ENCODE results near the gene VPS50.
"Not testable (repeated sequence)": the region's sequence is repeated elsewhere in the genome, so short reads cannot be mapped to it uniquely, and the experiment has no call there.

VPS50 gene

GRCh38 chr7:93331706-93332105, 99.5 kb downstream of the VPS50 start:
- no peak for DNase-seq (ENCODE audit: low read depth)

- DNase-seq (ENCODE audit: low read depth): no peak
Measured at GRCh38 chr7:93332172-93332571, 100.0 kb downstream of the VPS50 start.

GRCh38 chr7:93337052-93337451, 104.9 kb downstream of the VPS50 start:
- no peak for DNase-seq (ENCODE audit: low read depth)

- not testable (repeated sequence) for DNase-seq (ENCODE audit: low read depth)
Measured at GRCh38 chr7:93342178-93342577, 110.0 kb downstream of the VPS50 start.

- no peak for DNase-seq (ENCODE audit: low read depth)
Measured at GRCh38 chr7:93350338-93350737, 118.2 kb downstream of the VPS50 start.

GRCh38 chr7:93352881-93353280, 120.7 kb downstream of the VPS50 start:
- DNase-seq (ENCODE audit: low read depth): no peak

GRCh38 chr7:93354815-93355214, 122.6 kb downstream of the VPS50 start:
- no peak for DNase-seq (ENCODE audit: low read depth)

GRCh38 chr7:93359520-93360198, 127.5 kb downstream of the VPS50 start:
- no peak for DNase-seq (ENCODE audit: low read depth)

- no peak for DNase-seq (ENCODE audit: low read depth)
Measured at GRCh38 chr7:93361853-93362252, 129.7 kb downstream of the VPS50 start.

- DNase-seq (ENCODE audit: low read depth): no peak
Measured at GRCh38 chr7:93364806-93365205, 132.6 kb downstream of the VPS50 start.

- no peak for DNase-seq (ENCODE audit: low read depth)
Measured at GRCh38 chr7:93365341-93365740, 133.2 kb downstream of the VPS50 start.

- DNase-seq (ENCODE audit: low read depth): no peak
Measured at GRCh38 chr7:93366816-93367215, 134.7 kb downstream of the VPS50 start.

- no peak for DNase-seq (ENCODE audit: low read depth)
Measured at GRCh38 chr7:93367254-93367653, 135.1 kb downstream of the VPS50 start.

- DNase-seq (ENCODE audit: low read depth): not testable (repeated sequence)
Measured at GRCh38 chr7:93370937-93371336, 138.8 kb downstream of the VPS50 start.

- no peak for DNase-seq (ENCODE audit: low read depth)
Measured at GRCh38 chr7:93373537-93373936, 141.4 kb downstream of the VPS50 start.

- peak; percentile 47 for DNase-seq (ENCODE audit: low read depth)
Measured at GRCh38 chr7:93374345-93374940, 142.3 kb downstream of the VPS50 start.

GRCh38 chr7:93375603-93376002, 143.4 kb downstream of the VPS50 start:
- DNase-seq (ENCODE audit: low read depth): no peak

- no peak for DNase-seq (ENCODE audit: low read depth)
Measured at GRCh38 chr7:93378131-93378760, 146.1 kb downstream of the VPS50 start.

- no peak for DNase-seq (ENCODE audit: low read depth)
Measured at GRCh38 chr7:93382362-93382761, 150.2 kb downstream of the VPS50 start.

- DNase-seq (ENCODE audit: low read depth): no peak
Measured at GRCh38 chr7:93390660-93391059, 158.5 kb downstream of the VPS50 start.

- no peak for DNase-seq (ENCODE audit: low read depth)
Measured at GRCh38 chr7:93392984-93393383, 160.8 kb downstream of the VPS50 start.

GRCh38 chr7:93399642-93400041, 167.5 kb downstream of the VPS50 start:
- DNase-seq (ENCODE audit: low read depth): no peak

GRCh38 chr7:93402944-93403343, 170.8 kb downstream of the VPS50 start:
- no peak for DNase-seq (ENCODE audit: low read depth)

GRCh38 chr7:93407239-93407638, 175.1 kb downstream of the VPS50 start:
- DNase-seq (ENCODE audit: low read depth): no peak

Data from amniotic epithelial cell (primary cell).